ENCODE data around the gene PLCB3. TPM values are rescaled to one million over a fixed set of nuclear protein-coding genes. Genes with fewer than 3 reads are reported as not detected.

PLCB3 gene
- total RNA-seq, 3 donors from 2014 or later: 6.2 to 8.2 (median 6.4) TPM

- Mint-ChIP-seq H3K9me3 (no peaks in the 10 kb centered on the region), H3K4me3 (no peak overlapping the region), H3K27me3 (ENCODE audit: low read depth) (no peaks in the 10 kb centered on the region), H3K36me3 (ENCODE audit: insufficient read depth) (peaks cover 7% of the 10 kb centered on the region), H3K4me1 (ENCODE audit: low read depth) (peaks cover 8% of the 10 kb centered on the region)
- no peak for ATAC-seq
- DNase-seq: no peak
Measured at GRCh38 chr11:64258946-64259532, 7.7 kb downstream of the PLCB3 start.

GRCh38 chr11:64259533-64260067, 8.3 kb downstream of the PLCB3 start:
- DNase-seq: no peak
- no peak for ATAC-seq
- Mint-ChIP-seq H3K4me1 (ENCODE audit: low read depth) (peaks cover 8% of the 10 kb centered on the region), H3K27me3 (ENCODE audit: low read depth) (no peaks in the 10 kb centered on the region), H3K36me3 (ENCODE audit: insufficient read depth) (peaks cover 7% of the 10 kb centered on the region), H3K9me3 (no peaks in the 10 kb centered on the region), H3K4me3 (no peak overlapping the region)

GRCh38 chr11:64260147-64260708, 8.9 kb downstream of the PLCB3 start:
- DNase-seq (no peak), ATAC-seq (no peak)
- Mint-ChIP-seq H3K4me3 (no peak overlapping the region), H3K36me3 (ENCODE audit: insufficient read depth) (peaks cover 6% of the 10 kb centered on the region), H3K9me3 (no peaks in the 10 kb centered on the region), H3K4me1 (ENCODE audit: low read depth) (peaks cover 8% of the 10 kb centered on the region), H3K27me3 (ENCODE audit: low read depth) (no peaks in the 10 kb centered on the region)

GRCh38 chr11:64261556-64262080, 10.3 kb downstream of the PLCB3 start:
- Mint-ChIP-seq H3K9me3 (no peaks in the 10 kb centered on the region), H3K36me3 (ENCODE audit: insufficient read depth) (peaks cover 5% of the 10 kb centered on the region), H3K27me3 (ENCODE audit: low read depth) (no peaks in the 10 kb centered on the region), H3K4me1 (ENCODE audit: low read depth) (peaks cover 8% of the 10 kb centered on the region), H3K4me3 (no peak overlapping the region)
- ATAC-seq (no peak), DNase-seq (no peak)

GRCh38 chr11:64262271-64263002, 11.1 kb downstream of the PLCB3 start:
- H3K4me3 Mint-ChIP-seq: no peak overlapping the region
- DNase-seq: no peak
- H3K4me1 Mint-ChIP-seq (ENCODE audit: low read depth): peaks cover 8% of the 10 kb centered on the region
- H3K27me3 Mint-ChIP-seq (ENCODE audit: low read depth): no peaks in the 10 kb centered on the region
- no peak for ATAC-seq
- H3K9me3 Mint-ChIP-seq: no peaks in the 10 kb centered on the region
- peaks cover 5% of the 10 kb centered on the region for H3K36me3 Mint-ChIP-seq (ENCODE audit: insufficient read depth)

- no peak overlapping the region for H3K4me3 Mint-ChIP-seq
- ATAC-seq: no peak
- no peaks in the 10 kb centered on the region for H3K9me3 Mint-ChIP-seq
- H3K36me3 Mint-ChIP-seq (ENCODE audit: insufficient read depth): peaks cover 5% of the 10 kb centered on the region
- no peaks in the 10 kb centered on the region for H3K27me3 Mint-ChIP-seq (ENCODE audit: low read depth)
- peaks cover 11% of the 10 kb centered on the region for H3K4me1 Mint-ChIP-seq (ENCODE audit: low read depth)
- no peak for DNase-seq
Measured at GRCh38 chr11:64263021-64263946, 12.0 kb downstream of the PLCB3 start.

- ATAC-seq (no peak), DNase-seq (no peak)
- Mint-ChIP-seq H3K4me3 (no peak overlapping the region), H3K36me3 (ENCODE audit: insufficient read depth) (peaks cover 5% of the 10 kb centered on the region), H3K4me1 (ENCODE audit: low read depth) (peaks cover 16% of the 10 kb centered on the region), H3K27me3 (ENCODE audit: low read depth) (no peaks in the 10 kb centered on the region), H3K9me3 (no peaks in the 10 kb centered on the region)
Measured at GRCh38 chr11:64263947-64264317, 12.6 kb downstream of the PLCB3 start.

- Mint-ChIP-seq H3K4me3 (no peak overlapping the region), H3K36me3 (ENCODE audit: insufficient read depth) (peaks cover 4% of the 10 kb centered on the region), H3K4me1 (ENCODE audit: low read depth) (peaks cover 17% of the 10 kb centered on the region), H3K9me3 (no peaks in the 10 kb centered on the region), H3K27me3 (ENCODE audit: low read depth) (no peaks in the 10 kb centered on the region)
- ATAC-seq (no peak), DNase-seq (no peak)
Measured at GRCh38 chr11:64264371-64264852, 13.1 kb downstream of the PLCB3 start.

GRCh38 chr11:64265176-64266160, 14.1 kb downstream of the PLCB3 start:
- H3K36me3 Mint-ChIP-seq (ENCODE audit: insufficient read depth): peaks cover 2% of the 10 kb centered on the region
- no peak overlapping the region for H3K4me3 Mint-ChIP-seq
- H3K9me3 Mint-ChIP-seq: no peaks in the 10 kb centered on the region
- H3K27me3 Mint-ChIP-seq (ENCODE audit: low read depth): no peaks in the 10 kb centered on the region
- ATAC-seq (no peak), DNase-seq (no peak)
- H3K4me1 Mint-ChIP-seq (ENCODE audit: low read depth): peaks cover 12% of the 10 kb centered on the region

GRCh38 chr11:64266339-64266738, 15.0 kb downstream of the PLCB3 start:
- H3K4me3 Mint-ChIP-seq: no peak overlapping the region
- ATAC-seq (no peak), DNase-seq (no peak)
- H3K27me3 Mint-ChIP-seq (ENCODE audit: low read depth): no peaks in the 10 kb centered on the region
- H3K4me1 Mint-ChIP-seq (ENCODE audit: low read depth): peaks cover 12% of the 10 kb centered on the region
- no peaks in the 10 kb centered on the region for H3K9me3 Mint-ChIP-seq
- H3K36me3 Mint-ChIP-seq (ENCODE audit: insufficient read depth): peaks cover 2% of the 10 kb centered on the region

- Mint-ChIP-seq H3K9me3 (no peaks in the 10 kb centered on the region), H3K36me3 (ENCODE audit: insufficient read depth) (peaks cover 2% of the 10 kb centered on the region), H3K4me3 (no peak overlapping the region), H3K27me3 (ENCODE audit: low read depth) (no peaks in the 10 kb centered on the region), H3K4me1 (ENCODE audit: low read depth) (peaks cover 14% of the 10 kb centered on the region)
- no peak for DNase-seq
- ATAC-seq: no peak
Measured at GRCh38 chr11:64267207-64267945, 16.0 kb downstream of the PLCB3 start.

- Mint-ChIP-seq H3K4me1 (ENCODE audit: low read depth) (peaks cover 14% of the 10 kb centered on the region), H3K36me3 (ENCODE audit: insufficient read depth) (no peaks in the 10 kb centered on the region), H3K4me3 (peak overlapping the region; percentile 93), H3K9me3 (no peaks in the 10 kb centered on the region), H3K27me3 (ENCODE audit: low read depth) (no peaks in the 10 kb centered on the region)
- ATAC-seq: no peak
- DNase-seq: no peak
Measured at GRCh38 chr11:64268025-64268892, 16.9 kb downstream of the PLCB3 start.
